HG03095 (cell line): ENCODE data around the gene VASN.

ENCODE experiments used
- ATAC-seq: cut with Tn5 transposase; IDR thresholded peaks from one replicate; pipeline ENCODE4 v1.9.1; 2021; ENCODE audit warnings: moderate library complexity; ENCODE audit not compliant: unreplicated experiment

Gene VASN

DNA sequence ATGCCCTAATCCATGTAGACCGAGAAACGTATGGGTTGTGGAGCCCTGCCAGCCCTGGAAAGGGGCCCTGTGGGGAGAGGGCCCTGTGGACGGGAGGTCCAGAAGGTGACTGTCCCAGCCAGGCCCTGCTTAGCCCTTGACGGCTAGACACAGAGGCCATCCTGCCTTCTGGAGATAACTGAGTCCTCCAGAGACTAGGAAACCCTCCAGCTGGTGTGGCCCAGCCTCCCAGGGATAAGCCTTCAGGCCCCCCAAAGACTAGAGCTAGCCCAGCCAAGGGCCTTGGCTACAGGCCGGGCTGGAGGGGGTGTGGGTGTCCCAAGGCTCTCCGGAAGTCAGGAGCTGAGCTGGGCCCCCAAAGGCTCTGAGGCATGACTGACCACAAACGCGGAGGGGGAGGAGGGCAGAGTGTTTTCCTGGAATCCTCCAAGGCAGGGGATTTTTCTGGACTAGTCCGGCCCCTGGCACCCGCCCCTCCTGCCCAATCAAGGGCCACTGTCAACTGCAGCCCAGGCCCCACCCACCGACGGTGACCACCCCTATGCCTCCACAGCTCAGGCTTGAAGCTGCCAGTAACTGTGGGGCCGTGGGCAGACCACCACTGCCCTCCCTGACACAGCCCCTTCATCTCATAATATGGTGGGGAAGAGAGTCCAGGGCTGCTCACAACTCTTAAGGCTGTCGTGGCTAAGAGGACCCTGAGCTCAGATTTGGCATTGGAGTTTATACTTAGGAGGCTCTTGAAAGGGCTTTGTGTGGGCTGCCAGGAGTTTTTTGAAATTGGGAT lies 885 bp upstream of the VASN start:
- no peak for ATAC-seq

DNA sequence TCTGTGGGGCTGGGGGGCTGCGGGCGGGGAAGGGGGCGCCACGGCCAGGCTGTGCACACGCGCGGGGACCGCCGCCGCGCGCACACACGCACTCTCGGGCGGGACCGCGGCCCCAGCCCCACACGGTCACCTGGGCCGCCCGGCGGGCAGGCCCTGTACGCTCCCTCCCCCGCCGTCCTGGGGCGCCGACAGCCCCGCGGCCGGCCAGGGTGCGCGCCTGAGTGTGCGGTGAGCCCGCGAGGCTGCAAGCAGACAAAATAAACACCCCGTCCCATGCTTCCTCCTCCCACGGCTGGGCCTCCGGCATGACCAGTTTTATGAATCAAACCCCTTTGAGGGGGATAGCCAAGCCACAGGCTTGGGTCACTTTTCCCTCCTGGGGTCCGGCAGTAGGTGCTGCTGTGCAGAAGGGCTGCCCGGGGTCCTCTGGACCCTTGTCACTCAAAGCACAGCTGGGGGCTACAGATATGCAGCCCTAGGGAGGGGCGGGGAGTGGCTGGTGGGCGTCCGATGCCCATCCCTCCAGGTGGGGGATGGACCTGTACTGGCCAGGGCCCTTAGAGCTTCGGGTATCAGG lies 441 bp downstream of the VASN start:
- ATAC-seq: peak; percentile 45

DNA sequence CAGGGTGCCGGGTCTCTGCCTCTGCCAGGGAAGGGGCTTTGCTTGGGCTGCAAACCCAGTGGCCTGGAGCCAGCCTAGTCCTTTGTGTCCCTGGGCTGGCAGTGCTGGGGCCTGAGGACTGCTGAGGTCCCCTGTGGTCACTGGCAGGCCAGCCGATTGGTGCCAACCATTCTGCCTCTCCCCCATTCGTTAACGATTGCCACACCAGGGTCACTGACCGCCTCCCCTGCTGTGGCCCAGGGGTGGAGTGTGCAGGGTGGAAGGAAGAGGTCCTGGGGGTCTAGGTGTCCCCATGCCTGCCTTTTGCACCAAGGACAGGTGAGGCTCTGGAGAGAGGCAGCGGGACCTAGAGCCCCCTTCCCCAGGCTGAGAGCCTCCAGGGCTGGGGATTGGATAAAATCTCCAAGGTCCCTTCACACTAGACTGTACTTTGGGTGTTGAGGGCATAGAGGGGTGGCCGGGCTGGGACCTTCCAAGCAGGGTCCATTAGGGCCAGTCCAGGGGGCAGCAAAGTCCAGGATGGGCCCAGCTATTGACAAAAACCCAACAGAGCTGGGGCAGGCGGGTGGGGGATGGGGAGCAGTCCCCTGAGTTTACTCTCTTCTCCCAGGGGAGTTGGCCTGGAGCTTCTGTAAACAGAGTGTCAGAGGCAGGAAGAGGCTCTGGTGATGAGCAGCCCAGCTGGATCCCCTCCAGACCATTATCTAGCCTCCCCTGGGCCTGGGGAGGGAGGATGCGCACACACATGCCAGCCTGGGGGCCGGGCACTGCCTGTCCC lies 1.1 kb downstream of the VASN start:
- ATAC-seq: no peak

DNA sequence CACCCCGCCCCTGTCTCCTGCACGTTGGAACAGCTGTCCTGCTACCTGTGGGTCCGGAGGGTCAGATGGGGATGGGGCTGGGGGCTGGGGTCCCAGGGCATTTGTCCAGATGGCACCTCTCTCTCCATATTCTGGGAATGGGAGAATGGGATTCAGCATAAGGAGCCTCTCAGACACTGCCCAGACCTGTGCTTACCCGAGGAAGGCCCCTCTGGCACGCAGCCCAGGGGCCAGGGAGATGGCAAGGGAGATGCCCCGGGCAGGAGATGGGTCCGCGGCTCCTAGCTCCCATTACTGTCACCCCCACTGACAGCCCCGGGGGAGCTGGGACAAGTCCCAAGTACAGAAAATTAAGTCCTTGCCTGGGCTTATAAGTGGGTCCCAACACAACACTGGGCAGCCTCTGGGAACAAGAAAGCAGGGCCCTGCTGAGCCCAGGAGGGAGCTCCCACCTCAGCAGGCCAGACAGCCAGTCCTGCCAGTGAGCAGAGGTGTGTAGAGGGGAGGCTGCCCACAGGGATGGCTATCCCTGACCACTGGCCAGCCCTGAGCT lies 1.8 kb downstream of the VASN start:
- ATAC-seq: no peak

DNA sequence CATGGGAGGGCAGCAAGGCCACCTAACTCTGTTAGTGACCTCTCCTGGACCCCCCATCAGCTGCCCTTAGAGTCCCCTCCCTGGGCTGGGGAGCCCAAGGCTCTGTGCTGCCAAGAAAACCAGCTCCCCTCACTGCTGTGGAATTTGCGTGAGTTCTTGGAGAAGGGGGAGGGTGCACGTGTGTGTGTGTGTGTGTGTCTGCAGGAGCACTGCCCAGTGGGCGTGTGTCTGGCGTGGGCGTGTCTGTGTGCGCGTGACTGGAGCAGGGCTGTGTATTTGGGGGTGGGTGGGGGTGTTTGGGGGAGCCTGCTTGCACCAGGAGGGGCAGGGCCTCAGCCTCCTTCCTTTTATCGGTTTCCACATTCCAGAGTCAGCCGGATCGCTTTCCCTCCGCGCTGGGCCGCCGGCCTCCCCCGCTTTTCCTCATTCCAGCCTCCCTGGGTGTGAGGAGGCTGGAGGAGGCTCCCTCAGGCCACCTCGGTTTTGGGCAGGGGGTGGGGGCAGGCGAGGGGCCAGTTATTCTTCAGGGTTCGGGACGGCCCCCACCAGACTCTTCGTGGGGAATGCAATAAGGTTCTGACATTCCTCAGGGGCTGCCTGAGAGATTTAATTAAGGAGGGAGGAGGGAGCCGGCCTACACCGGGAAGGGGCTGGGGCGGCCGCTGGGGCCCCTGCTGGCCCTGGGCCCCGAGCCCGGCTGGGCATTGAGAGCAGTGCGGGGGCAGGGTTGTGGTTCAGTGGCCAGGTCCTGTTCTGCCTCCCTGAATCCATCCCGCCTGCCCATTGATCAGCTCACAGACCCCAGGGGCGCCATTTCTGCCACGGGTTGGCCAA lies 2.5 kb downstream of the VASN start:
- ATAC-seq: no peak

DNA sequence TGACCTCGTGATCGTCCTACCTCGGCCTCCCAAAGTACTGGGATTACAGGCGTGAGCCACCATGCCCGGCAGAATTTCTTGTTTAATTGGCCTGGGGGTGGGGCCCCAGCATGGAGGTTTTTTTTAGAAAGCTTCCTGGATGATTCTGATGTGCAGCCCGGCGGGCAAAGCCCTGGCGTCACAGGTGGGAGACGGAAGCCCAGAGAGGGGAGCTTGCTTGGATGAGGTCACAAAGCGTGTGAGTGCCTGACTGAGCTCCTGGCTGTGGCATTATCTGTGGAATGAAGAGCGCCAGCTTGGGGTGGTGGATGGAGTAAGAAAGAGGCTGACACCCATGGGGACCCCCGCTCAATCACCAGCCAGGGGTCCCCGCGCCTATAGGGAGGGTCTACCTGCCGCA lies 4.1 kb downstream of the VASN start:
- ATAC-seq: no peak

DNA sequence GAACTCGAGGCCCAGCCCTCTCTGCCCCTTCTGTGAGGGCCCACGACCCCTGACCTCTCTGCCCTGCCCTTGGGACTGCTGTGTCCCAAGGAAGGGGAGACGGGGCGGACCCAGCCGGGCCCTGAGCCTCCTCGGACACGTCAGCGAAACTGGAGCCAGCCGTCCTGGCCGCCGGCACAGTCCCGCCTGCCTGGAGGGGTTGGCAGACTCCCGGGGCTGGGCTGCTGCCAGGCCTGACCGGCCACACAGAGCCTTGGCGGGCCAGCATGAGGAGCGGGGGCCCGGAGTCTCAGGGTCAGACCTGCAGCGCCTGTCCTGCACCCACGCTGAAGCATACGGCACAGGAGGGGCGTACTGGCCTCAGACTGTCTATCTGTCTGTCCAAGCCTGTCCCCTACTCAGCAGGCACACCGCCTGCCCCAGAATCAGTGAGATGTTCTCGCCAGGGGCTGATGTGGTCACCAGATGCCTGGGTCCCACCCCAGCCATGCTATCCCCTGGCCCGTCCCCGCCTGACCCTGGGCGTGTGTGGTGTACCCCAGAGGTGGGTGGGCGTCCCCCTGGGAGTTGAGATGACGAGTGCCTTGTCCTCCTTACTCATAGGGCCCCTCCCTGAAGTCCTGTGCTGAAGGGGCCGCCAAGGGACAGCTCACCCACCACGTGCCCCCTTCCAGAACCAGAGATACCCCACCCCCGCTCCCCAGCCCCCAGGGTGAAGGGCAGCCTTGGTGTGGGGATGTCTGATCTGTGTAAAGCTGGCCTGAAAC lies 4.7 kb downstream of the VASN start:
- no peak for ATAC-seq

DNA sequence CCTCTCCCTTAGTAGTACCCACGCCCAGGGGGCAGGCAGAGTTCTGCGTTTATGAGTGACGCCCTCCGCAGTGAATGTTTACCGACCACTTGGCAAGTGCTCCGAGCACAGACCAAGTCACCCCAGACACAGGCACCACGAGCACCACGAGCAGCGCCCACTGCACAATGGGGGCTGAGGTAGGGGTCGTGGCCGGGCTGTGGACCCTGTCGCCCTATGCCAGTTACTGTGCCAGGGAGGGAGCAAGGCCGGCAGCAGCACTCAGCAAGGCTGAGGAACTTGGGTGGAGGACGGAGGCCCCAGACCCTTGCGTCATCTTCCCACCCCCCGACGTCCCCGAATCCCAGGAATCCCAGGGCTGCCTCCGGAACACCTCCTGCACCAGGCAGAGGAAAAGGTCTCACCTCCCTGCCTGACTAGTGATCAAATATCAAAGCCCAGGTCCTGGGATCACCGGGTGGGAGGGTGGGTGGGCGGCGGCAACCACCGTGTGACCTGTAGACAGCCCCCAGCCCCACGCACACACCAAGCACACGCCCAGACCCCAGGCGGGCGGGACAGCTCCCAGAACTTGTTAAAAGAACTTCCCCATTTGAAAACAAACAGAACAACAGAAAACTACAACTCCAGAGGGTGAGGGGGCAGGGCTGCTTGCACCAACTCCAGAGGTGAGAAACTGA lies 5.4 kb downstream of the VASN start:
- ATAC-seq: no peak

DNA sequence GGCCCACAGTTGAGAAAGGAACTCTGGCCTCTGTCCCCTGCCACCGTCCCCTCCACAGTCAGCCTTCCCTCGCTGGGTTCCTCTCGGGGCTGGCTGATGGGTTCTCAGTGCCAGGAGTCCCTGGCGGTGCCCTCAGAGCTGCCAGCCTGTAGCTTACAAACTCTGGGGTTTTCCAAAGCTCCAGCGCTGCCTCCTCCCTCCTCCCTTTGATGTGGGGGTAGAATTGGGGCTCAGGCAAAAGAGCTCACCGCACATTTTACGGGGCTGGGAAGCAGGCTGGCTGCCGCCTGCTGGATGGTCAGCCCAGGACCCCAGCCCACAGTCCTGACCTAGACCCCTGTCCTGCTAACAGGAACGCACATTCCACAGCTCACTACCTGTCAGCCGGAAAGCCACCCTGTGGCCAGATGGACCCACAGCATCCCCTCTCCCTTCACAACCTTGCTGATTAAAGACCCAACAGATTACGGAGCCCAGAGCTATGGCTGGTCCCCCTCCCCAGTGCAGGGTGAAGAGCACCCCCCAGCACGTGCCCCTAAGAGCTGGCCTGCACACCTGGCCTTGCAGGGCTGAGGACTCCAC lies 6.0 kb downstream of the VASN start:
- no peak for ATAC-seq

DNA sequence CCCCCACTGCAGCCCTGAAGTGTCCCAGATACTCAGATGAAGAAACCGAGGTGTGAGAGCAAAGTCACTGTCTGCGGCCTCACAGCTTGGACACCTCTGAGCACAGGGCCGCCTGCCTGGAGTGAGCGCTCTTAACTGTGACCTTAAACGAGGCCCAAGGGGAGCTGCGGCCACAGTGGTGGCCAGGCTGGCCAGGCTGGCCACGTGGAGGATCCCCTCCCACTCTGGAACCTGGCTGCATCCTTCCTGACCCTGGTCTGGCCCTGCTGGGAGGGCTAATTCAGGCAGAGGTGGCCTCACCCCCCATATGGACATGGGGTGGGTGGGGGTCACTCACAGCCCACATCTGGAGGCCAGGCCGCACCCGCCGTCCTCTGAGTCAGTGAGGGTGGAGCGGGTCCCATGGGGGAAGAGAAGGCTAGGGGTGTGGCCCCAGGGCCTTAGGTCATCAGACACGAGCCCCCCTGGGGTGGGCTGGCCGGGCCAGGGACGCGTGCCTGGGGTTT lies 6.6 kb downstream of the VASN start:
- no peak for ATAC-seq

DNA sequence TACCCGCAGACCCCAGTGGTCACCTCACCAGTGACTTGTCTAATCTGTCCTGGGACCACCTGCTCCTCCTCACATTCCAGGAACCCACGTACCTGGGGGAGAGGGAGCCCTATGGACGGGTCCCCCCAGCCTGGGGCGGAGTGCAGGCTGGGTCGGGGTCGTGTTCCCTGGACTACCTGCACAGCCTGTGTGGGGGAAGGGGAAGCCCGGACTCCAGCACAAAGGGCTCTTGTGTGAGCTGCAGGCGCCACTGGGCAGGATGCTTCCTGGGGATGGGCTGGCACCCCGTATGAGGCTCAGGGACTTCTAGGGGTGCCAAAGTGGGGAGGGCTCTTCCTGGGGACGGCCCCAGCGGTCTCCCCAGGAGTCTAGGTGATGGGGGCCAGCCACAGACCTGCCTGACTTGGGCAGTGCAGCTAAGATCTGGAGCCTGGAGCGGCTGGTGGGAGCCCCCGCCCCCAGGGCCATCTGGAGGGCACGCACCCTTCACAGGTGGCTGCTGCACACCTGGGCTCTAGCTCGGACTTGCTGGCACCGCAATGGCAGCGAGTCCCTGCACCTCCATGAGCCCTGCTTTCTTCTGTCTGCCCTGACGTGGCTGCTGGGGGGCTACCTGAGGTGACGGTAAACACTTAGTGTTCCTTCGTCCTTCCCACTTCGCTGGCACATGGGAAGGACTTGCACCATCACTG lies 7.5 kb downstream of the VASN start:
- no peak for ATAC-seq

DNA sequence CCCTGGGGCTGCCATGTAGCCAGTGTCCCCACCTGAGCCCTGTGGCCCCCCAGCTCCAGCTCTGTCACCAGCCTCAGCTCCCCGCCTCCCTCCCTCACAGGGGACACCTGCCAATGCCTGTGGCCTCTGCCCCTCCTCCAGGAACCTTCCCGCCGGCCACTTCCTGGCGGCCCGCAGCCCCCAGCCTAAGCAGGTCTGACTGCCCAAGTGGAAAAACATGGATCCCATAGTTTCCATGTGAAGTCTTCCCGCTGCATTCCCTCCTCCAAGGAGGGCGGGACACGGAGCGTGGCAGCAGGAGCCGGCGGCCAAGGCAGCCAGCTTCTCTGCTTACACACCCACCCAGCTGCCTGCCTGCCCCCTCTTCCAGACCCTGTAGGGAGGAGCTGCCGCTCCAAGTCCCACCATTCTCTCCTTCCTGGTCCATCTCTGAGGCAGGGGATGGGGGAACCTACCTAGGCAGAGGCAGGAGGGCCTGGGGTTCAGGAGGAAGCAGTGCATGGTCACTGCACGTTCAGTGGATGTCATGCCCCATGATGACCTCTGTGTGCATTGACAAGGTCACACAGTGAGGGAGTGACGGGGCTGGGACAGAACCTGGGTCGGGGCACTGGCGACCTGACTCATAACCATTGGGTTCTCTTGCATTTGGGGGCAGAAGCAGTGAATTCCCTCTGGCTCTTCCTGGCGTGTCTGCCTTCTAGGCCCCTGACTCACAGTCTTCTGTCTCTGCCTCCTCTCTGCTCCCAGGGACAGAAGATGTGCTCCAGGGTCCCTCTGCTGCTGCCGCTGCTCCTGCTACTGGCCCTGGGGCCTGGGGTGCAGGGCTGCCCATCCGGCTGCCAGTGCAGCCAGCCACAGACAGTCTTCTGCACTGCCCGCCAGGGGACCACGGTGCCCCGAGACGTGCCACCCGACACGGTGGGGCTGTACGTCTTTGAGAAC lies 8.7 kb downstream of the VASN start:
- ATAC-seq: no peak

DNA sequence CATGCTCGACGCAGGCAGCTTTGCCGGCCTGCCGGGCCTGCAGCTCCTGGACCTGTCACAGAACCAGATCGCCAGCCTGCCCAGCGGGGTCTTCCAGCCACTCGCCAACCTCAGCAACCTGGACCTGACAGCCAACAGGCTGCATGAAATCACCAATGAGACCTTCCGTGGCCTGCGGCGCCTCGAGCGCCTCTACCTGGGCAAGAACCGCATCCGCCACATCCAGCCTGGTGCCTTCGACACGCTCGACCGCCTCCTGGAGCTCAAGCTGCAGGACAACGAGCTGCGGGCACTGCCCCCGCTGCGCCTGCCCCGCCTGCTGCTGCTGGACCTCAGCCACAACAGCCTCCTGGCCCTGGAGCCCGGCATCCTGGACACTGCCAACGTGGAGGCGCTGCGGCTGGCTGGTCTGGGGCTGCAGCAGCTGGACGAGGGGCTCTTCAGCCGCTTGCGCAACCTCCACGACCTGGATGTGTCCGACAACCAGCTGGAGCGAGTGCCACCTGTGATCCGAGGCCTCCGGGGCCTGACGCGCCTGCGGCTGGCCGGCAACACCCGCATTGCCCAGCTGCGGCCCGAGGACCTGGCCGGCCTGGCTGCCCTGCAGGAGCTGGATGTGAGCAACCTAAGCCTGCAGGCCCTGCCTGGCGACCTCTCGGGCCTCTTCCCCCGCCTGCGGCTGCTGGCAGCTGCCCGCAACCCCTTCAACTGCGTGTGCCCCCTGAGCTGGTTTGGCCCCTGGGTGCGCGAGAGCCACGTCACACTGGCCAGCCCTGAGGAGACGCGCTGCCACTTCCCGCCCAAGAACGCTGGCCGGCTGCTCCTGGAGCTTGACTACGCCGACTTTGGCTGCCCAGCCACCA lies 9.7 kb downstream of the VASN start:
- ATAC-seq: no peak

DNA sequence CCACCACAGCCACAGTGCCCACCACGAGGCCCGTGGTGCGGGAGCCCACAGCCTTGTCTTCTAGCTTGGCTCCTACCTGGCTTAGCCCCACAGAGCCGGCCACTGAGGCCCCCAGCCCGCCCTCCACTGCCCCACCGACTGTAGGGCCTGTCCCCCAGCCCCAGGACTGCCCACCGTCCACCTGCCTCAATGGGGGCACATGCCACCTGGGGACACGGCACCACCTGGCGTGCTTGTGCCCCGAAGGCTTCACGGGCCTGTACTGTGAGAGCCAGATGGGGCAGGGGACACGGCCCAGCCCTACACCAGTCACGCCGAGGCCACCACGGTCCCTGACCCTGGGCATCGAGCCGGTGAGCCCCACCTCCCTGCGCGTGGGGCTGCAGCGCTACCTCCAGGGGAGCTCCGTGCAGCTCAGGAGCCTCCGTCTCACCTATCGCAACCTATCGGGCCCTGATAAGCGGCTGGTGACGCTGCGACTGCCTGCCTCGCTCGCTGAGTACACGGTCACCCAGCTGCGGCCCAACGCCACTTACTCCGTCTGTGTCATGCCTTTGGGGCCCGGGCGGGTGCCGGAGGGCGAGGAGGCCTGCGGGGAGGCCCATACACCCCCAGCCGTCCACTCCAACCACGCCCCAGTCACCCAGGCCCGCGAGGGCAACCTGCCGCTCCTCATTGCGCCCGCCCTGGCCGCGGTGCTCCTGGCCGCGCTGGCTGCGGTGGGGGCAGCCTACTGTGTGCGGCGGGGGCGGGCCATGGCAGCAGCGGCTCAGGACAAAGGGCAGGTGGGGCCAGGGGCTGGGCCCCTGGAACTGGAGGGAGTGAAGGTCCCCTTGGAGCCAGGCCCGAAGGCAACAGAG lies 10.5 kb downstream of the VASN start:
- ATAC-seq: no peak

DNA sequence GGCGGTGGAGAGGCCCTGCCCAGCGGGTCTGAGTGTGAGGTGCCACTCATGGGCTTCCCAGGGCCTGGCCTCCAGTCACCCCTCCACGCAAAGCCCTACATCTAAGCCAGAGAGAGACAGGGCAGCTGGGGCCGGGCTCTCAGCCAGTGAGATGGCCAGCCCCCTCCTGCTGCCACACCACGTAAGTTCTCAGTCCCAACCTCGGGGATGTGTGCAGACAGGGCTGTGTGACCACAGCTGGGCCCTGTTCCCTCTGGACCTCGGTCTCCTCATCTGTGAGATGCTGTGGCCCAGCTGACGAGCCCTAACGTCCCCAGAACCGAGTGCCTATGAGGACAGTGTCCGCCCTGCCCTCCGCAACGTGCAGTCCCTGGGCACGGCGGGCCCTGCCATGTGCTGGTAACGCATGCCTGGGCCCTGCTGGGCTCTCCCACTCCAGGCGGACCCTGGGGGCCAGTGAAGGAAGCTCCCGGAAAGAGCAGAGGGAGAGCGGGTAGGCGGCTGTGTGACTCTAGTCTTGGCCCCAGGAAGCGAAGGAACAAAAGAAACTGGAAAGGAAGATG lies 11.2 kb downstream of the VASN start:
- ATAC-seq: no peak
